Hepatocyte (in vitro differentiated cells): Measurements from ENCODE around the gene CDK14. TPM values are rescaled to one million over a fixed set of nuclear protein-coding genes. Genes with fewer than 3 reads are reported as not detected.

Source experiments
- DNase-seq: peaks from one replicate; pipeline ENCODE4 v3.0.0-alpha.2; 2016; ENCODE audit warnings: low spot score
- H2AFZ ChIP-seq: fragments of 200-600 bp; sonication (generic); 2 replicates; pipeline ENCODE4 v1.6.0; 2016; ENCODE audit warnings: antibody characterized with exemption, mild to moderate bottlenecking
- H3K27ac ChIP-seq: fragments of 200-600 bp; sonication (generic); 2 replicates; pipeline ENCODE4 v1.5.1; 2016; ENCODE audit warnings: mild to moderate bottlenecking
- H3K27me3 ChIP-seq: fragments of 200-600 bp; sonication (generic); 2 replicates; pipeline ENCODE4 v1.6.1; 2016
- H3K36me3 ChIP-seq: fragments of 200-600 bp; sonication (generic); replicated peaks from 2 replicates; pipeline ENCODE4 v1.5.1; 2016; ENCODE audit warnings: low read depth; ENCODE audit not compliant: insufficient read depth
- H3K4me1 ChIP-seq: fragments of 200-600 bp; sonication (generic); 2 replicates; pipeline ENCODE4 v1.5.1; 2016; ENCODE audit warnings: mild to moderate bottlenecking, moderate library complexity; ENCODE audit not compliant: insufficient read depth
- H3K4me2 ChIP-seq: fragments of 200-600 bp; sonication (generic); 2 replicates; pipeline ENCODE4 v1.6.0; 2016
- H3K4me3 ChIP-seq: fragments of 200-600 bp; sonication (generic); 2 replicates; pipeline ENCODE4 v1.5.1; 2016; ENCODE audit warnings: mild to moderate bottlenecking
- H3K79me2 ChIP-seq: fragments of 200-600 bp; sonication (generic); 2 replicates; pipeline ENCODE4 v1.6.0; 2017; ENCODE audit warnings: mild to moderate bottlenecking
- H3K9me2 ChIP-seq: fragments of 200-600 bp; sonication (generic); replicated peaks from 2 replicates; pipeline ENCODE4 v1.6.0; 2017; ENCODE audit warnings: mild to moderate bottlenecking; ENCODE audit not compliant: insufficient read depth
- H3K9me3 ChIP-seq: fragments of 200-600 bp; sonication (generic); 2 replicates; pipeline ENCODE4 v1.5.1; 2016; ENCODE audit warnings: low read depth, mild to moderate bottlenecking
- H4K20me1 ChIP-seq: fragments of 200-600 bp; sonication (generic); 2 replicates; pipeline ENCODE4 v1.6.0; 2016; ENCODE audit warnings: mild to moderate bottlenecking; ENCODE audit not compliant: insufficient read depth, poor library complexity, severe bottlenecking
- EZH2 ChIP-seq: fragments of 200-600 bp; sonication (generic); IDR thresholded peaks from 2 replicates; pipeline ENCODE4 v1.6.1; 2016; ENCODE audit warnings: antibody characterized with exemption, mild to moderate bottlenecking, borderline replicate concordance
- EZH2phosphoT487 ChIP-seq: fragments of 200-600 bp; sonication (generic); IDR thresholded peaks from one replicate; pipeline ENCODE4 v1.6.1; 2018; ENCODE audit warnings: antibody characterized with exemption, mild to moderate bottlenecking, low read depth, moderate library complexity; ENCODE audit not compliant: unreplicated experiment, severe bottlenecking
- WGBS: methylation state at CpG from one replicate; pipeline ENCODE4 v1.1.6; 2016; ENCODE audit warnings: low lambda C conversion rate; ENCODE audit errors: missing lambda C conversion rate; 5-methylcytosine and 5-hydroxymethylcytosine counted together
- polyA plus RNA-seq: library from polyadenylated mRNA; unstranded; fragments of >200 nt; fragmentation: Nextera tagmentation; extraction: Ambion mirVana; gene quantifications from 2 replicates; pipeline ENCODE4 v1.2.1, GENCODE V29; 2016
- total RNA-seq: library from RNA; depleted of rRNA; stranded (reverse); fragments of >200 nt; gene quantifications from 2 replicates; pipeline ENCODE4 v1.2.3, GENCODE V29; 2014
- TF ChIP-seq, protein P1 (sequence below): fragments of 200-600 bp; sonication (generic); IDR thresholded peaks from 2 replicates; pipeline ENCODE4 v1.5.1; 2016; ENCODE audit warnings: antibody characterized with exemption, mild to moderate bottlenecking; ENCODE audit not compliant: poor library complexity

CDK14 gene
- total and polyA plus RNA-seq, 2 experiments from 2014 or later: 8.6 to 23.5 TPM

DNA sequence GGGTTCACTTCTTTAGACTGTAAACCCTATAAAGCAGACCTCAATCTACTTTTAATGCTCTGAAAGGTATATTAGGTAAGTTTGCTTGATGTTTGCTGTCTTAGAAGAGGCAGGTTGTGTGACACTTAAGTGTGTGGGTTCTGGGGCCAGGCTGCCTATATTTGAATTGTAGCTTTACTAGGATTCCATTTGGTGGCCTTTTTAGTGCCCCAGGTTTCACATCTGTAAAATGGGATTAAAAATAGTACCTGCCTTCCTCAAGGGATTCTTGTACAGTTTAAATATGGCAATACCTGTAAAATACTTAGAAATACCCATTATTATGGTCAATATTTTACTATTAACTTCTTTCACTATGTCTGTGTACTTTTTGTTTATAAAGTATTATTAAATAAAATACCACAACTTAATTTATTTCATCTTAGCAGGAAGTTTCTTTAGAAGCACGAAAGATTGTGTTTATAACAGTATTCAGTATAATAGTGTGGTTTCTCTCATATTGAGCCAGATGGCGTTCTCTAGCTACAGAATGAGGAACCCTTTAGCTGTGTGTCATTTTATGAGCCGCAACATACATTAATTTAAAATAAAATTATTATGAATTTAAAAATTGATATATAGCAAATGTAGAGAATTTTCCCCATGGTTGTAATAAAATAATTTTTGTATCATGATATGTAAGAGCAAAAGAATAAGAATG lies 94.2 kb downstream of the CDK14 start:
- Histone ChIP-seq H3K4me2 (no peak overlapping the region), H2AFZ (no peak overlapping the region), H3K4me3 (no peak overlapping the region), H3K9me3 (no peaks in the 10 kb centered on the region), H3K79me2 (peaks cover 28% of the 10 kb centered on the region), H3K36me3 (no peaks in the 10 kb centered on the region), H3K9me2 (no peaks in the 10 kb centered on the region), H3K27me3 (no peaks in the 10 kb centered on the region), H3K4me1 (peaks cover 9% of the 10 kb centered on the region), H3K27ac (no peak overlapping the region), H4K20me1 (no peaks in the 10 kb centered on the region)
- DNase-seq: no peak
- TF ChIP-seq, protein P1, sequence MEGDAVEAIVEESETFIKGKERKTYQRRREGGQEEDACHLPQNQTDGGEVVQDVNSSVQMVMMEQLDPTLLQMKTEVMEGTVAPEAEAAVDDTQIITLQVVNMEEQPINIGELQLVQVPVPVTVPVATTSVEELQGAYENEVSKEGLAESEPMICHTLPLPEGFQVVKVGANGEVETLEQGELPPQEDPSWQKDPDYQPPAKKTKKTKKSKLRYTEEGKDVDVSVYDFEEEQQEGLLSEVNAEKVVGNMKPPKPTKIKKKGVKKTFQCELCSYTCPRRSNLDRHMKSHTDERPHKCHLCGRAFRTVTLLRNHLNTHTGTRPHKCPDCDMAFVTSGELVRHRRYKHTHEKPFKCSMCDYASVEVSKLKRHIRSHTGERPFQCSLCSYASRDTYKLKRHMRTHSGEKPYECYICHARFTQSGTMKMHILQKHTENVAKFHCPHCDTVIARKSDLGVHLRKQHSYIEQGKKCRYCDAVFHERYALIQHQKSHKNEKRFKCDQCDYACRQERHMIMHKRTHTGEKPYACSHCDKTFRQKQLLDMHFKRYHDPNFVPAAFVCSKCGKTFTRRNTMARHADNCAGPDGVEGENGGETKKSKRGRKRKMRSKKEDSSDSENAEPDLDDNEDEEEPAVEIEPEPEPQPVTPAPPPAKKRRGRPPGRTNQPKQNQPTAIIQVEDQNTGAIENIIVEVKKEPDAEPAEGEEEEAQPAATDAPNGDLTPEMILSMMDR: no peak
- WGBS: 90% methylated on average over 3 of the region's 3 CpGs

DNA sequence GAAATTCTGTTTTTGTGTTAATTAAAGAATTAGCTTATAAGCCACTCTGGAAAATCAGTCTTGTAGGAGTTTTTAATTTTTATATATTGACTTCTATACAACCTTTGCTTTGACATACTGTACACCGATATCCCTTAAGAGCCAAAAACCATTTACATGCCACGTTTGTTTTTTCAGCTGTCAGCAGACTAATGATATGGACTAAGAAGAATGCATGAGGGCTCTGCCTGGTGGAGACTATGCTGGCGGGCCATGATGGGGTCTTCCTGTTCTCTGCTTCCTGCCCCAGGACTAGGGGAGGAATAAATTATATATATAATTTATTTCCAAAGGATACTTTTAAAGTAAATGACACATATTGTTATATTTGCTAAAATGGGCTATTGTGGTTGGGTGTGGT lies 96.3 kb downstream of the CDK14 start:
- no peaks in the 10 kb centered on the region for H3K27me3 ChIP-seq
- no peak overlapping the region for H3K4me2 ChIP-seq
- no peaks in the 10 kb centered on the region for H3K9me2 ChIP-seq
- no peaks in the 10 kb centered on the region for H3K36me3 ChIP-seq
- H3K4me3 ChIP-seq: no peak overlapping the region
- TF ChIP-seq EZH2: no peak
- no peak for TF ChIP-seq EZH2phosphoT487
- TF ChIP-seq, protein P1: no peak
- H2AFZ ChIP-seq: no peak overlapping the region
- DNase-seq: no peak
- peaks cover 5% of the 10 kb centered on the region for H3K4me1 ChIP-seq
- H3K9me3 ChIP-seq: no peaks in the 10 kb centered on the region
- 85% methylated on average over 3 of the region's 3 CpGs for WGBS
- no peaks in the 10 kb centered on the region for H4K20me1 ChIP-seq
- H3K27ac ChIP-seq: no peak overlapping the region
- H3K79me2 ChIP-seq: peaks cover 21% of the 10 kb centered on the region

DNA sequence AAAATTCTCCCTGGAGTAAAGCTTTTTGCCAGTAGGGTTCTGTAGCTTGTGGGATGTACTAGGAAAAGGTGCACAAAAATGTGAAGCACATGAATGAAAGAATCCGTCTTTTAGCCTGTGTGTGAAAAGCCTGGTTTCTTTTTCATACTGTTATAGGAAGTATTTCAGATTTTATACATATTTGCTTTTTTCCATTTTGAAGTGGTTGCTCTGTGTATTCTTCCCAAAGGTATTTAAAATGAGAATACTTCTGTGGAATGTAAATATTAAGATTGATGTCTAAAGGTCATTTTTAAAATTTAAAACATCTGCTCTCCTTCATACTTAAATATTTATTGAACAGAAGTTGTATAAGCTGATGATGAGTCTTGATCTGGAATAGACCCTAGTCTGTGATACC lies 96.8 kb downstream of the CDK14 start:
- H3K4me1 ChIP-seq: peaks cover under 1% of the 10 kb centered on the region
- H3K27ac ChIP-seq: no peak overlapping the region
- H3K79me2 ChIP-seq: peaks cover 21% of the 10 kb centered on the region
- no peaks in the 10 kb centered on the region for H3K27me3 ChIP-seq
- DNase-seq: no peak
- H3K36me3 ChIP-seq: no peaks in the 10 kb centered on the region
- no peaks in the 10 kb centered on the region for H3K9me2 ChIP-seq
- no peak overlapping the region for H3K4me3 ChIP-seq
- 85% methylated on average over 1 of the region's 1 CpG for WGBS
- H3K4me2 ChIP-seq: no peak overlapping the region
- no peaks in the 10 kb centered on the region for H4K20me1 ChIP-seq
- no peak overlapping the region for H2AFZ ChIP-seq
- no peaks in the 10 kb centered on the region for H3K9me3 ChIP-seq
- no peak for TF ChIP-seq EZH2
- TF ChIP-seq, protein P1: no peak
- TF ChIP-seq EZH2phosphoT487: no peak

DNA sequence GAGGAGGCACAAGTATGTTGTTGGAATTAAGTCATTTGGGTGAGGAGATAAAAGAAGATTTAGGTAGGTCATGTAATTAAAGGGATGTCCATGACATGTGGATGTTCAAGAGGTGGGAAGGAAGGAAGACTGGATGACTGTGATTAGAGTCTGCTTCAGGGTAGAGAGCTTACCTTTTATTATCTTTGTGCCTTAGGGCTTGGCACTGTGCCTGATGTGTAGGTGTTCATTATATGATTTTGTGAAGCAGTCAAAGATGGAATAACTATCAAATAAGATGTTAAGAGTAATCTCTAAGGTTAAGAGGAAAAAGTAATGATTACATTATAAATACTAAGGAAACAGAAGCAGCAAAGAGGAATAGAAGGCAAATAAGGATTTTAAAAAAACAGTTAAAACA lies 97.8 kb downstream of the CDK14 start:
- Histone ChIP-seq H3K4me3 (no peak overlapping the region), H4K20me1 (no peaks in the 10 kb centered on the region), H2AFZ (no peak overlapping the region), H3K27ac (no peak overlapping the region), H3K9me2 (no peaks in the 10 kb centered on the region), H3K4me2 (no peak overlapping the region), H3K4me1 (no peaks in the 10 kb centered on the region), H3K79me2 (peaks cover 21% of the 10 kb centered on the region), H3K36me3 (no peaks in the 10 kb centered on the region), H3K9me3 (no peaks in the 10 kb centered on the region), H3K27me3 (no peaks in the 10 kb centered on the region)
- TF ChIP-seq EZH2phosphoT487 (no peak), EZH2 (no peak)
- TF ChIP-seq, protein P1: no peak
- DNase-seq: no peak
